T-helper 2 cell treated with Interferon-gamma antibody and Interleukin-4, amounts not matched to agents 100 ng/mL and 5 ng/mL, for 36 hours (primary cell): ENCODE measurements around the gene FXYD7. TPM values are rescaled to one million over a fixed set of nuclear protein-coding genes. Genes with fewer than 3 reads are reported as not detected.
"Not testable (repeated sequence)": the region's sequence is repeated elsewhere in the genome, so short reads cannot be mapped to it uniquely, and the experiment has no call there.

Source experiments
- intact Hi-C: fragments of 100-400 bp; cut with micrococcal nuclease; formaldehyde crosslinking; loops from one replicate; pipeline ENCODE4 v1.15.1; 2023
- total RNA-seq: library from RNA; stranded (reverse); gene quantifications from 2 replicates; pipeline ENCODE4 v1.2.3, GENCODE V29; 2022

FXYD7 gene
- total RNA-seq, 1 donor from 2014 or later: 1.9 TPM

- intact Hi-C loops: no loop called here
Measured at GRCh38 chr19:35144259-35144599, 1.2 kb downstream of the FXYD7 start.

- intact Hi-C loops: no loop called here
Measured at GRCh38 chr19:35144600-35145436, 1.8 kb downstream of the FXYD7 start.

- intact Hi-C loops: no loop called here
Measured at GRCh38 chr19:35146746-35147459, 3.8 kb downstream of the FXYD7 start.

GRCh38 chr19:35149463-35149862 is 6.4 kb downstream of the FXYD7 start:
- intact Hi-C loops: no loop called here

GRCh38 chr19:35150445-35150844 is 7.4 kb downstream of the FXYD7 start:
- intact Hi-C loops: no loop called here

GRCh38 chr19:35151273-35152065 is 8.4 kb downstream of the FXYD7 start:
- intact Hi-C loops: no loop called here

- intact Hi-C loops: not testable (repeated sequence)
Measured at GRCh38 chr19:35153129-35153522, 10.1 kb downstream of the FXYD7 start.

GRCh38 chr19:35153701-35154524 is 10.9 kb downstream of the FXYD7 start:
- intact Hi-C loops: loop anchor here (1.0 to 2.0 kb wide), 3 partner anchors 13 to 57 kb away; no protein-coding TSS in a partner anchor

GRCh38 chr19:35154525-35155406 is 11.7 kb downstream of the FXYD7 start, which contains the start of gene FXYD5:
Gene FXYD5, plus strand, starts transcription at chr19:35154735. Its CDS starts 816 bp downstream, at chr19:35155551.
- intact Hi-C loops: loop anchor here (1.0 to 2.0 kb wide), 3 partner anchors 13 to 57 kb away; no protein-coding TSS in a partner anchor

- intact Hi-C loops: loop anchor here (2.0 kb wide), 1 partner anchor 51 kb away; no protein-coding TSS in a partner anchor
Measured at GRCh38 chr19:35155441-35155840, 12.4 kb downstream of the FXYD7 start.

GRCh38 chr19:35155981-35156672 is 13.1 kb downstream of the FXYD7 start:
- intact Hi-C loops: loop anchor here (2.0 kb wide), 1 partner anchor 51 kb away; no protein-coding TSS in a partner anchor

GRCh38 chr19:35156673-35157014 is 13.6 kb downstream of the FXYD7 start:
- intact Hi-C loops: no loop called here

GRCh38 chr19:35157431-35157830 is 14.4 kb downstream of the FXYD7 start:
- intact Hi-C loops: no loop called here

GRCh38 chr19:35159606-35160005 is 16.6 kb downstream of the FXYD7 start:
- intact Hi-C loops: no loop called here

GRCh38 chr19:35160629-35161433 is 17.8 kb downstream of the FXYD7 start:
- intact Hi-C loops: no loop called here

- intact Hi-C loops: no loop called here
Measured at GRCh38 chr19:35161434-35161743, 18.3 kb downstream of the FXYD7 start.

- intact Hi-C loops: no loop called here
Measured at GRCh38 chr19:35162471-35163326, 19.6 kb downstream of the FXYD7 start.
